SK-N-SH (cell line): ENCODE data around the gene RUVBL1. TPM values are rescaled to one million over a fixed set of nuclear protein-coding genes. Genes with fewer than 3 reads are reported as not detected.

Experiments used
- CTCF ChIA-PET: fragments of 300-600, 350-600 bp; formaldehyde crosslinking; extraction: SDS; loops from one replicate; lab custom pipeline; 2021; lab: Yijun Ruan, JAX
- POLR2A ChIA-PET: fragments of 350-600 bp; sonication (Branson Sonifier 250); formaldehyde crosslinking; extraction: SDS; loops from one replicate; lab custom pipeline; 2020; ENCODE audit warnings: antibody characterized with exemption, inconsistent platforms; lab: Yijun Ruan, JAX
- DNase-seq: peaks from one replicate; pipeline ENCODE4 v3.0.0; 2012
- H2AFZ ChIP-seq: fragments of 200-600 bp; sonication (generic); 2 replicates; pipeline ENCODE4 v1.8.1; 2016; ENCODE audit warnings: antibody characterized with exemption, mild to moderate bottlenecking, low read depth
- H3F3A ChIP-seq: fragments of 200-600 bp; sonication (generic); replicated peaks from 2 replicates; pipeline ENCODE3; 2016; ENCODE audit warnings: antibody characterized with exemption, mild to moderate bottlenecking; ENCODE audit not compliant: insufficient read depth
- H3K27ac ChIP-seq, 2 experiments: fragments of 200-500 bp in 1 of 2; fragments of 200-600 bp in 1 of 2; sonication (Bioruptor generic) in 1 of 2; sonication (generic), shearing (Covaris generic) in 1 of 2; 2 replicates each; pipeline versions ENCODE4 v1.5.1 to v1.6.1; 2014 to 2016; ENCODE audit warnings: low read depth in 2 of 2, inconsistent platforms in 1 of 2, low read length in 1 of 2, mild to moderate bottlenecking in 1 of 2, mixed read lengths in 1 of 2
- H3K27me3 ChIP-seq: fragments of 200-600 bp; sonication (generic), shearing (Covaris generic); 2 replicates; pipeline ENCODE4 v1.6.1; 2016; ENCODE audit warnings: mixed run types; ENCODE audit not compliant: insufficient read depth
- H3K36me3 ChIP-seq, 2 experiments: fragments of 200-500 bp in 1 of 2; fragments of 200-600 bp in 1 of 2; sonication (Bioruptor generic) in 1 of 2; sonication (generic) in 1 of 2; replicated peaks in 1 of 2; 2 replicates each; pipeline versions ENCODE3 to v1.5.1; 2014 to 2016; ENCODE audit warnings: low read length in 1 of 2, mild to moderate bottlenecking in 1 of 2; ENCODE audit not compliant: insufficient read depth in 2 of 2, control insufficient read depth in 1 of 2
- H3K4me1 ChIP-seq, 2 experiments: fragments of 200-500 bp in 1 of 2; fragments of 200-600 bp in 1 of 2; sonication (Bioruptor generic) in 1 of 2; sonication (generic), shearing (Covaris generic) in 1 of 2; 2 replicates each; pipeline versions ENCODE4 v1.5.1 to v1.6.1; 2014 to 2016; ENCODE audit warnings: low read depth in 1 of 2, low read length in 1 of 2, mixed run types in 1 of 2; ENCODE audit not compliant: insufficient read depth in 2 of 2, control insufficient read depth in 1 of 2
- H3K4me2 ChIP-seq: fragments of 200-600 bp; sonication (generic), shearing (Covaris generic); 2 replicates; pipeline ENCODE4 v1.6.1; 2017; ENCODE audit warnings: mixed run types
- H3K4me3 ChIP-seq, 2 experiments: fragments of 200-500 bp in 1 of 2; fragments of 200-600 bp in 1 of 2; sonication (Bioruptor generic) in 1 of 2; sonication (generic), shearing (Covaris generic) in 1 of 2; 2 replicates each; pipeline versions ENCODE4 v1.5.1 to v1.8.1; 2014 to 2016; ENCODE audit warnings: low read depth in 2 of 2, inconsistent platforms in 1 of 2, low read length in 1 of 2, mild to moderate bottlenecking in 1 of 2, mixed read lengths in 1 of 2, moderate library complexity in 1 of 2
- H3K79me2 ChIP-seq: fragments of 200-600 bp; sonication (generic); 2 replicates; pipeline ENCODE4 v1.8.1; 2017; ENCODE audit warnings: mild to moderate bottlenecking; ENCODE audit not compliant: insufficient read depth
- H3K9ac ChIP-seq: fragments of 200-600 bp; sonication (generic); 2 replicates; pipeline ENCODE4 v1.6.1; 2017; ENCODE audit warnings: mixed run types
- H3K9me2 ChIP-seq: fragments of 200-600 bp; sonication (generic); 2 replicates; pipeline ENCODE4 v1.6.1; 2017; ENCODE audit warnings: mixed run types
- H3K9me3 ChIP-seq: fragments of 200-600 bp; sonication (generic); 2 replicates; pipeline ENCODE4 v1.6.1; 2017; ENCODE audit warnings: mixed run types, mild to moderate bottlenecking, moderate library complexity
- H4K20me1 ChIP-seq: fragments of 200-600 bp; sonication (generic); 2 replicates; pipeline ENCODE4 v1.6.1; 2017; ENCODE audit warnings: mild to moderate bottlenecking, mixed run types; ENCODE audit not compliant: insufficient read depth
- FOXJ3 ChIP-seq: sonication (generic); formaldehyde crosslinking; IDR thresholded peaks from 2 replicates; pipeline ENCODE4 v1.5.1; 2020; ENCODE audit warnings: mild to moderate bottlenecking, missing genetic modification reagents
- GATA2 ChIP-seq: sonication (generic); formaldehyde crosslinking; IDR thresholded peaks from 2 replicates; pipeline ENCODE4 v1.5.0; 2020; ENCODE audit warnings: mild to moderate bottlenecking, missing genetic modification reagents
- MEF2A ChIP-seq: IDR thresholded peaks from 2 replicates; pipeline ENCODE4 v1.4.0; 2012; ENCODE audit warnings: low read depth, borderline replicate concordance
- POLR2AphosphoS5 ChIP-seq: IDR thresholded peaks from 2 replicates; pipeline ENCODE4 v1.6.1; 2012; ENCODE audit warnings: low read depth, low read length
- RFX5 ChIP-seq: IDR thresholded peaks from 2 replicates; pipeline ENCODE4 v1.6.1; 2012; ENCODE audit warnings: mild to moderate bottlenecking, improper control_type of control experiment, low read length
- RXRA ChIP-seq: IDR thresholded peaks from 2 replicates; pipeline ENCODE4 v1.4.0; 2012; ENCODE audit warnings: low read depth, mild to moderate bottlenecking, borderline replicate concordance
- SIN3A ChIP-seq: IDR thresholded peaks from 2 replicates; pipeline ENCODE4 v1.6.1; 2012; ENCODE audit warnings: low read depth, mild to moderate bottlenecking, low read length, moderate library complexity, borderline replicate concordance
- YY1 ChIP-seq: IDR thresholded peaks from 2 replicates; pipeline ENCODE4 v1.4.0; 2012; ENCODE audit warnings: low read depth, mild to moderate bottlenecking
- WGBS: methylation state at CpG from one replicate; pipeline ENCODE4 v1.1.6; 2017; ENCODE audit warnings: low lambda C conversion rate; 5-methylcytosine and 5-hydroxymethylcytosine counted together
- polyA plus RNA-seq, 3 experiments: library from polyadenylated mRNA; depleted of rRNA; stranded (reverse); fragments of >200 nt; gene quantifications; 2 replicates each; pipeline ENCODE4 v1.2.3, GENCODE V29; 2012
- TF ChIP-seq, protein P1 (sequence below): IDR thresholded peaks from 2 replicates; pipeline ENCODE4; 2012
- TF ChIP-seq, protein P2 (sequence below): IDR thresholded peaks from 2 replicates; pipeline ENCODE4 v1.4.0; 2012; ENCODE audit warnings: low read depth, borderline replicate concordance
- TF ChIP-seq, protein P3 (sequence below): fragments of 200-600 bp; sonication (generic); IDR thresholded peaks from 2 replicates; pipeline ENCODE4 v1.6.1; 2017; ENCODE audit warnings: antibody characterized with exemption, mild to moderate bottlenecking, moderate library complexity
- TF ChIP-seq, protein P4 (sequence below): IDR thresholded peaks from 2 replicates; pipeline ENCODE4 v1.6.1; 2012; ENCODE audit warnings: mild to moderate bottlenecking, low read depth, low read length, moderate library complexity

The RUVBL1 gene
- polyA plus RNA-seq, 1 of the 3 experiments (the other 2 are of a cell fraction) = 140 TPM

DNA sequence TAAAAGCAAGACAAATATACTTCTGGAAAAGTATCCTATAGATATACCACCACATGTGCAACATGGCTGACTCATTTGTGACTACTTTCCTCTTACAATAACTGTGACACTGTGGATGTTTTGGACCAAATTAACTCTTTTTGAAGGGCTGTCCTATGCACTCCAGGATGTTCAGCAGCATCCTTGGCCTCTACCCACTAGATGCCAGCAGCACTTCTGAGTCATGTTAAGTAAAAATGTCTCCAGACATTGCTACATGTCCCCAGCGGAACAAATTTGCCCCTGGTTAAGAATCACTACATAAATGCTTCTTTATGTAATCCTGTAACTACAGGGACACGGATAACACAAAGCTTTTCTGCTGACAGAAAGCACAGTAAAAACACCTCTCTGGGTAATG lies 32.0 kb downstream of the RUVBL1 start:
- 0 out of 4 replicates have a peak overlapping the region, but pooled peaks of 1 of the 2 experiments have one; percentile 6 for H3K27ac ChIP-seq
- peaks cover 10% of the 10 kb centered on the region for H3F3A ChIP-seq
- ChIA-PET POLR2A (no interaction called here), CTCF (interaction anchor here (0.8 to 1.5 kb wide), 4 partner anchors 14 to 42 kb away, joined by 3 to 6 read pairs (median 4); no protein-coding TSS in a partner anchor)
- H3K79me2 ChIP-seq = peaks cover 12% of the 10 kb centered on the region; the same call in 1 of the 2 replicates
- no peak for DNase-seq
- H3K4me2 ChIP-seq = no peak overlapping the region
- H4K20me1 ChIP-seq = no peaks in the 10 kb centered on the region
- no peak overlapping the region for H2AFZ ChIP-seq
- H3K36me3 ChIP-seq = peaks cover 9 to 58% of the 10 kb centered on the region in 2 experiments
- H3K9me2 ChIP-seq = no peaks in the 10 kb centered on the region
- H3K27me3 ChIP-seq = no peaks in the 10 kb centered on the region
- H3K4me3 ChIP-seq = no peak overlapping the region
- H3K9me3 ChIP-seq = no peaks in the 10 kb centered on the region; the same call in 1 of the 2 replicates
- peaks cover 9 to 12% of the 10 kb centered on the region in 2 experiments; a peak in 1 of 4 replicates for H3K4me1 ChIP-seq
- WGBS = 83% methylated on average over 2 of the region's 2 CpGs
- no peak overlapping the region for H3K9ac ChIP-seq
- TF ChIP-seq MEF2A = no peak
- no peak for TF ChIP-seq RFX5
- TF ChIP-seq SIN3A = no peak
- TF ChIP-seq, protein P1, sequence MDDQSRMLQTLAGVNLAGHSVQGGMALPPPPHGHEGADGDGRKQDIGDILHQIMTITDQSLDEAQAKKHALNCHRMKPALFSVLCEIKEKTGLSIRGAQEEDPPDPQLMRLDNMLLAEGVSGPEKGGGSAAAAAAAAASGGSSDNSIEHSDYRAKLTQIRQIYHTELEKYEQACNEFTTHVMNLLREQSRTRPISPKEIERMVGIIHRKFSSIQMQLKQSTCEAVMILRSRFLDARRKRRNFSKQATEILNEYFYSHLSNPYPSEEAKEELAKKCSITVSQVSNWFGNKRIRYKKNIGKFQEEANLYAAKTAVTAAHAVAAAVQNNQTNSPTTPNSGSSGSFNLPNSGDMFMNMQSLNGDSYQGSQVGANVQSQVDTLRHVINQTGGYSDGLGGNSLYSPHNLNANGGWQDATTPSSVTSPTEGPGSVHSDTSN = no peak
- no peak for TF ChIP-seq FOXJ3 (CRISPR knock-in tag)
- TF ChIP-seq, protein P2, sequence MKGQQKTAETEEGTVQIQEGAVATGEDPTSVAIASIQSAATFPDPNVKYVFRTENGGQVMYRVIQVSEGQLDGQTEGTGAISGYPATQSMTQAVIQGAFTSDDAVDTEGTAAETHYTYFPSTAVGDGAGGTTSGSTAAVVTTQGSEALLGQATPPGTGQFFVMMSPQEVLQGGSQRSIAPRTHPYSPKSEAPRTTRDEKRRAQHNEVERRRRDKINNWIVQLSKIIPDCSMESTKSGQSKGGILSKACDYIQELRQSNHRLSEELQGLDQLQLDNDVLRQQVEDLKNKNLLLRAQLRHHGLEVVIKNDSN = no peak
- TF ChIP-seq, protein P3, sequence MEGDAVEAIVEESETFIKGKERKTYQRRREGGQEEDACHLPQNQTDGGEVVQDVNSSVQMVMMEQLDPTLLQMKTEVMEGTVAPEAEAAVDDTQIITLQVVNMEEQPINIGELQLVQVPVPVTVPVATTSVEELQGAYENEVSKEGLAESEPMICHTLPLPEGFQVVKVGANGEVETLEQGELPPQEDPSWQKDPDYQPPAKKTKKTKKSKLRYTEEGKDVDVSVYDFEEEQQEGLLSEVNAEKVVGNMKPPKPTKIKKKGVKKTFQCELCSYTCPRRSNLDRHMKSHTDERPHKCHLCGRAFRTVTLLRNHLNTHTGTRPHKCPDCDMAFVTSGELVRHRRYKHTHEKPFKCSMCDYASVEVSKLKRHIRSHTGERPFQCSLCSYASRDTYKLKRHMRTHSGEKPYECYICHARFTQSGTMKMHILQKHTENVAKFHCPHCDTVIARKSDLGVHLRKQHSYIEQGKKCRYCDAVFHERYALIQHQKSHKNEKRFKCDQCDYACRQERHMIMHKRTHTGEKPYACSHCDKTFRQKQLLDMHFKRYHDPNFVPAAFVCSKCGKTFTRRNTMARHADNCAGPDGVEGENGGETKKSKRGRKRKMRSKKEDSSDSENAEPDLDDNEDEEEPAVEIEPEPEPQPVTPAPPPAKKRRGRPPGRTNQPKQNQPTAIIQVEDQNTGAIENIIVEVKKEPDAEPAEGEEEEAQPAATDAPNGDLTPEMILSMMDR = no peak
- TF ChIP-seq RXRA = no peak

DNA sequence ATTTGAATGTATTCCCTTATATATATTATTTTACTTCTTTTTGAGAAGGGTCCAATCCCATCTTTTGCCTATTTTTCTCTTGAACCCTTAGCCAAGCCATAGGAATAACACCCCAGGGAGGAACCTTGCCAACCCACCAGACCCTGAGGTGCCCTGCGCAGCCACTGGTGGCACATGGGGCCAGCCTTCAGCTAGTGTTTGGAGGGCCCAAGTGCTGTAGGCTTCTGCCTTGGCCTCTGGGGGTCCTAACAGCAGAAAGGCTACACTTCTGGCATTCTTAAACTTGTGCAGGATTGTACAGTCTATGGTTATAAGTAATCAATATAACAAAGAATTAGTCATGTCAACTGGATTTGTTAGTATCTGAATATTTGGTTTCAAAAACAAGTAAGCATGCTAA lies 34.5 kb downstream of the RUVBL1 start:
- ChIA-PET POLR2A (no interaction called here), CTCF (interaction anchor here (0.7 to 1.4 kb wide), 2 partner anchors 10 to 31 kb away, joined by 3 read pairs; no protein-coding TSS in a partner anchor)
- H3F3A ChIP-seq = peaks cover 10% of the 10 kb centered on the region
- H3K9ac ChIP-seq = no peak overlapping the region
- no peak overlapping the region for H3K4me3 ChIP-seq
- no peaks in the 10 kb centered on the region; the same call in 1 of the 2 replicates for H3K9me3 ChIP-seq
- H3K79me2 ChIP-seq = peaks cover 12% of the 10 kb centered on the region; the same call in 1 of the 2 replicates
- no peak overlapping the region for H3K27ac ChIP-seq
- H3K36me3 ChIP-seq = peaks cover 18 to 61% of the 10 kb centered on the region in 2 experiments
- no peaks in the 10 kb centered on the region; a peak in 1 of 4 replicates for H3K4me1 ChIP-seq
- H3K4me2 ChIP-seq = no peak overlapping the region
- 91% methylated on average over 1 of the region's 1 CpG for WGBS
- no peaks in the 10 kb centered on the region for H4K20me1 ChIP-seq
- H3K9me2 ChIP-seq = no peaks in the 10 kb centered on the region
- TF ChIP-seq GATA2 = no peak
- TF ChIP-seq YY1 = no peak
- no peak for TF ChIP-seq SIN3A
- TF ChIP-seq, protein P4, sequence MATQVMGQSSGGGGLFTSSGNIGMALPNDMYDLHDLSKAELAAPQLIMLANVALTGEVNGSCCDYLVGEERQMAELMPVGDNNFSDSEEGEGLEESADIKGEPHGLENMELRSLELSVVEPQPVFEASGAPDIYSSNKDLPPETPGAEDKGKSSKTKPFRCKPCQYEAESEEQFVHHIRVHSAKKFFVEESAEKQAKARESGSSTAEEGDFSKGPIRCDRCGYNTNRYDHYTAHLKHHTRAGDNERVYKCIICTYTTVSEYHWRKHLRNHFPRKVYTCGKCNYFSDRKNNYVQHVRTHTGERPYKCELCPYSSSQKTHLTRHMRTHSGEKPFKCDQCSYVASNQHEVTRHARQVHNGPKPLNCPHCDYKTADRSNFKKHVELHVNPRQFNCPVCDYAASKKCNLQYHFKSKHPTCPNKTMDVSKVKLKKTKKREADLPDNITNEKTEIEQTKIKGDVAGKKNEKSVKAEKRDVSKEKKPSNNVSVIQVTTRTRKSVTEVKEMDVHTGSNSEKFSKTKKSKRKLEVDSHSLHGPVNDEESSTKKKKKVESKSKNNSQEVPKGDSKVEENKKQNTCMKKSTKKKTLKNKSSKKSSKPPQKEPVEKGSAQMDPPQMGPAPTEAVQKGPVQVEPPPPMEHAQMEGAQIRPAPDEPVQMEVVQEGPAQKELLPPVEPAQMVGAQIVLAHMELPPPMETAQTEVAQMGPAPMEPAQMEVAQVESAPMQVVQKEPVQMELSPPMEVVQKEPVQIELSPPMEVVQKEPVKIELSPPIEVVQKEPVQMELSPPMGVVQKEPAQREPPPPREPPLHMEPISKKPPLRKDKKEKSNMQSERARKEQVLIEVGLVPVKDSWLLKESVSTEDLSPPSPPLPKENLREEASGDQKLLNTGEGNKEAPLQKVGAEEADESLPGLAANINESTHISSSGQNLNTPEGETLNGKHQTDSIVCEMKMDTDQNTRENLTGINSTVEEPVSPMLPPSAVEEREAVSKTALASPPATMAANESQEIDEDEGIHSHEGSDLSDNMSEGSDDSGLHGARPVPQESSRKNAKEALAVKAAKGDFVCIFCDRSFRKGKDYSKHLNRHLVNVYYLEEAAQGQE = no peak
- TF ChIP-seq POLR2AphosphoS5 = no peak
- TF ChIP-seq, protein P3 = no peak
- no peak overlapping the region for H2AFZ ChIP-seq
- no peak for DNase-seq
- no peaks in the 10 kb centered on the region for H3K27me3 ChIP-seq
